H9 (cell line): ENCODE measurements around the gene FOXN1. TPM values are rescaled to one million over a fixed set of nuclear protein-coding genes. Genes with fewer than 3 reads are reported as not detected.

Experiments used
- DNase-seq: peaks from one replicate; pipeline ENCODE4 v3.0.0-alpha.2; 2017
- H2AFZ ChIP-seq: one replicate; pipeline ENCODE4 v1.6.1; 2013; ENCODE audit warnings: mild to moderate bottlenecking, low read length, control low read depth, moderate library complexity
- H2AK5ac ChIP-seq: 2 replicates; pipeline ENCODE4 v1.6.1; 2013; ENCODE audit warnings: low read length, control low read depth, mixed read lengths; ENCODE audit not compliant: insufficient read length
- H2BK120ac ChIP-seq: one replicate; pipeline ENCODE4 v1.6.1; 2013; ENCODE audit warnings: low read depth, mild to moderate bottlenecking, low read length, control low read depth, inconsistent platforms; ENCODE audit not compliant: poor library complexity, severe bottlenecking
- H2BK12ac ChIP-seq: 2 replicates; pipeline ENCODE4 v1.6.1; 2013; ENCODE audit warnings: low read length, control low read depth, mixed read lengths, low read depth; ENCODE audit not compliant: insufficient read length
- H2BK15ac ChIP-seq: 2 replicates; pipeline ENCODE4 v1.6.1; 2013; ENCODE audit warnings: low read depth, low read length, control low read depth
- H2BK20ac ChIP-seq: one replicate; pipeline ENCODE4 v1.6.1; 2013; ENCODE audit warnings: low read depth, mild to moderate bottlenecking, low read length, control low read depth, inconsistent platforms; ENCODE audit not compliant: poor library complexity, severe bottlenecking
- H2BK5ac ChIP-seq: 2 replicates; pipeline ENCODE4 v1.6.1; 2013; ENCODE audit warnings: low read length, control low read depth, mixed read lengths; ENCODE audit not compliant: insufficient read length
- H3K14ac ChIP-seq: 2 replicates; pipeline ENCODE4 v1.6.1; 2013; ENCODE audit warnings: low read length, control low read depth; ENCODE audit not compliant: insufficient read depth
- H3K18ac ChIP-seq: 2 replicates; pipeline ENCODE4 v1.6.1; 2013; ENCODE audit warnings: low read depth, mild to moderate bottlenecking, mixed read lengths, low read length, control low read depth; ENCODE audit not compliant: insufficient read length
- H3K23ac ChIP-seq: 2 replicates; pipeline ENCODE4 v1.6.1; 2013; ENCODE audit warnings: low read length, control low read depth, mixed read lengths, low read depth; ENCODE audit not compliant: insufficient read length
- H3K23me2 ChIP-seq: 2 replicates; pipeline ENCODE4 v1.6.1; 2013; ENCODE audit warnings: low read depth, mild to moderate bottlenecking, mixed read lengths, low read length, control low read depth; ENCODE audit not compliant: insufficient read length, poor library complexity, severe bottlenecking
- H3K27ac ChIP-seq: 2 replicates; pipeline ENCODE4 v1.5.1; 2013; ENCODE audit warnings: low read length, control low read depth, mixed read lengths, low read depth; ENCODE audit not compliant: insufficient read length
- H3K27me3 ChIP-seq: 2 replicates; pipeline ENCODE4 v1.6.1; 2013; ENCODE audit warnings: low read length, control low read depth, inconsistent platforms; ENCODE audit not compliant: insufficient read depth
- H3K4ac ChIP-seq: 2 replicates; pipeline ENCODE4 v1.6.1; 2013; ENCODE audit warnings: low read depth, mild to moderate bottlenecking, control low read depth, inconsistent platforms, low read length, moderate library complexity
- H3K4me1 ChIP-seq: 2 replicates; pipeline ENCODE4 v1.6.1; 2013; ENCODE audit warnings: low read length, control low read depth, inconsistent platforms; ENCODE audit not compliant: insufficient read depth
- H3K4me2 ChIP-seq: 2 replicates; pipeline ENCODE4 v1.6.1; 2013; ENCODE audit warnings: low read length, control low read depth, mixed read lengths; ENCODE audit not compliant: insufficient read length, insufficient read depth
- H3K56ac ChIP-seq: 2 replicates; pipeline ENCODE4 v1.6.1; 2013; ENCODE audit warnings: low read depth, mild to moderate bottlenecking, mixed read lengths, low read length, control low read depth; ENCODE audit not compliant: insufficient read length
- H3K79me1 ChIP-seq: 2 replicates; pipeline ENCODE4 v1.6.1; 2013; ENCODE audit warnings: low read depth, mild to moderate bottlenecking, moderate library complexity, low read length, control low read depth, inconsistent platforms; ENCODE audit not compliant: insufficient read depth, poor library complexity, severe bottlenecking
- H3K79me2 ChIP-seq: 2 replicates; pipeline ENCODE4 v1.6.1; 2013; ENCODE audit warnings: low read length, control low read depth, inconsistent platforms; ENCODE audit not compliant: insufficient read depth
- H3K9ac ChIP-seq: 2 replicates; pipeline ENCODE4 v1.6.1; 2013; ENCODE audit warnings: low read length, control low read depth, mixed read lengths; ENCODE audit not compliant: insufficient read length; ENCODE audit errors: extremely low read depth
- H3K9me3 ChIP-seq: one replicate; pipeline ENCODE4 v1.6.1; 2013; ENCODE audit warnings: low read depth, low read length, inconsistent platforms; ENCODE audit not compliant: control insufficient read depth
- H3T11ph ChIP-seq: one replicate; pipeline ENCODE4 v1.6.1; 2013; ENCODE audit warnings: mild to moderate bottlenecking, low read length, control low read depth, inconsistent platforms
- H4K20me1 ChIP-seq: one replicate; pipeline ENCODE4 v1.6.1; 2013; ENCODE audit not compliant: control insufficient read depth, insufficient read length, insufficient read depth
- H4K5ac ChIP-seq: 2 replicates; pipeline ENCODE4 v1.6.1; 2013; ENCODE audit warnings: low read depth, mild to moderate bottlenecking, mixed read lengths, low read length, control low read depth; ENCODE audit not compliant: insufficient read length
- H4K8ac ChIP-seq: replicated peaks from 2 replicates; pipeline ENCODE4 v1.6.1; 2013; ENCODE audit warnings: low read length, control low read depth, mixed read lengths, low read depth; ENCODE audit not compliant: insufficient read length
- H4K91ac ChIP-seq: 2 replicates; pipeline ENCODE4 v1.6.1; 2013; ENCODE audit warnings: low read depth, mild to moderate bottlenecking, moderate library complexity, mixed read lengths, low read length, control low read depth; ENCODE audit not compliant: insufficient read length
- H3K27ac Mint-ChIP-seq, 3 experiments: 2 replicates in 2 of 3; 3 replicates in 1 of 3; pipeline ENCODE4 v1.8.0; 2020 to 2021; ENCODE audit warnings: mixed read lengths in 3 of 3, mild to moderate bottlenecking in 1 of 3, moderate library complexity in 1 of 3
- H3K27me3 Mint-ChIP-seq: 2 replicates; pipeline ENCODE4 v1.8.0; 2021; ENCODE audit warnings: low read depth, mild to moderate bottlenecking, moderate library complexity, mixed read lengths
- H3K36me3 Mint-ChIP-seq, 3 experiments: 2 replicates in 2 of 3; 3 replicates in 1 of 3; pipeline ENCODE4 v1.8.0; 2020 to 2021; ENCODE audit warnings: low read depth in 3 of 3, mixed read lengths in 3 of 3; ENCODE audit not compliant: insufficient read depth in 1 of 3
- H3K4me1 Mint-ChIP-seq, 2 experiments: 2 replicates each; pipeline ENCODE4 v1.8.0; 2020; ENCODE audit warnings: mixed read lengths in 2 of 2
- H3K4me3 Mint-ChIP-seq, 2 experiments: 2 replicates in 1 of 2; 3 replicates in 1 of 2; pipeline ENCODE4 v1.8.0; 2020 to 2021; ENCODE audit warnings: mild to moderate bottlenecking in 2 of 2, mixed read lengths in 2 of 2, moderate library complexity in 1 of 2
- H3K9me3 Mint-ChIP-seq, 2 experiments: 2 replicates in 1 of 2; 3 replicates in 1 of 2; pipeline ENCODE4 v1.8.0; 2020; ENCODE audit warnings: mild to moderate bottlenecking in 2 of 2, mixed read lengths in 2 of 2, moderate library complexity in 1 of 2
- WGBS: extraction: QIAGEN DNeasy Blood & Tissue Kit; methylation state at CpG from one replicate; pipeline ENCODE4 v1.1.7; 2013; ENCODE audit warnings: missing lambda C conversion rate, low lambda C conversion rate, mixed read lengths; ENCODE audit not compliant: insufficient read length; ENCODE audit errors: extremely low coverage; 5-methylcytosine and 5-hydroxymethylcytosine counted together
- total RNA-seq: library from RNA; stranded (reverse); gene quantifications from 2 replicates; pipeline ENCODE4 v1.2.1, GENCODE V29; 2021
- TF ChIP-seq, protein P1 (sequence below): fragments of 200-600 bp; sonication (generic); conservative IDR thresholded peaks from 3 replicates; pipeline ENCODE4 v1.8.0; 2021; ENCODE audit warnings: antibody characterized with exemption, mild to moderate bottlenecking

Gene FOXN1
- total RNA-seq, 1 experiment from 2014 or later, result not detected

- no peak overlapping the region for H2BK20ac ChIP-seq
- peaks cover 4 to 10% of the 10 kb centered on the region in 2 experiments; a peak in 2 of 4 replicates for H3K4me1 Mint-ChIP-seq
These were observed 7.3 kb downstream of the FOXN1 start for GRCh38 chr17:28513476-28513875.

More at GRCh38 chr17:28513476-28513875, 7.3 kb downstream of the FOXN1 start:
- Histone ChIP-seq H3K4me2 (no peak overlapping the region), H2BK15ac (no peak overlapping the region), H2BK12ac (no peak overlapping the region), H3K4ac (no peak overlapping the region), H2AFZ (no peak overlapping the region), H3K18ac (no peak overlapping the region), H4K20me1 (no peaks in the 10 kb centered on the region), H3K79me2 (no peaks in the 10 kb centered on the region), H3K23me2 (no peaks in the 10 kb centered on the region), H3T11ph (no peak overlapping the region), H4K5ac (no peak overlapping the region), H3K27ac (no peak overlapping the region), H3K27me3 (no peaks in the 10 kb centered on the region), H3K9ac (no peak overlapping the region), H3K56ac (no peak overlapping the region), H3K14ac (no peak overlapping the region), H4K8ac (no peak overlapping the region), H2BK120ac (no peak overlapping the region), H3K23ac (no peak overlapping the region), H3K79me1 (no peaks in the 10 kb centered on the region), H3K9me3 (no peaks in the 10 kb centered on the region), H4K91ac (no peak overlapping the region), H3K4me1 (no peaks in the 10 kb centered on the region), H2AK5ac (no peak overlapping the region), H2BK5ac (no peak overlapping the region)
- no peak for DNase-seq
- no CpG with 5 or more reads among the region's 7 CpGs for WGBS
- Mint-ChIP-seq H3K27ac (no peak overlapping the region), H3K4me3 (no peak overlapping the region), H3K27me3 (peaks cover 36% of the 10 kb centered on the region), H3K9me3 (peaks cover 2 to 5% of the 10 kb centered on the region in 2 experiments; a peak in 2 of 5 replicates), H3K36me3 (no peaks in the 10 kb centered on the region)
- TF ChIP-seq, protein P1, sequence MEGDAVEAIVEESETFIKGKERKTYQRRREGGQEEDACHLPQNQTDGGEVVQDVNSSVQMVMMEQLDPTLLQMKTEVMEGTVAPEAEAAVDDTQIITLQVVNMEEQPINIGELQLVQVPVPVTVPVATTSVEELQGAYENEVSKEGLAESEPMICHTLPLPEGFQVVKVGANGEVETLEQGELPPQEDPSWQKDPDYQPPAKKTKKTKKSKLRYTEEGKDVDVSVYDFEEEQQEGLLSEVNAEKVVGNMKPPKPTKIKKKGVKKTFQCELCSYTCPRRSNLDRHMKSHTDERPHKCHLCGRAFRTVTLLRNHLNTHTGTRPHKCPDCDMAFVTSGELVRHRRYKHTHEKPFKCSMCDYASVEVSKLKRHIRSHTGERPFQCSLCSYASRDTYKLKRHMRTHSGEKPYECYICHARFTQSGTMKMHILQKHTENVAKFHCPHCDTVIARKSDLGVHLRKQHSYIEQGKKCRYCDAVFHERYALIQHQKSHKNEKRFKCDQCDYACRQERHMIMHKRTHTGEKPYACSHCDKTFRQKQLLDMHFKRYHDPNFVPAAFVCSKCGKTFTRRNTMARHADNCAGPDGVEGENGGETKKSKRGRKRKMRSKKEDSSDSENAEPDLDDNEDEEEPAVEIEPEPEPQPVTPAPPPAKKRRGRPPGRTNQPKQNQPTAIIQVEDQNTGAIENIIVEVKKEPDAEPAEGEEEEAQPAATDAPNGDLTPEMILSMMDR, result no peak
